ENCODE measurements around the gene RNF181.

DNA sequence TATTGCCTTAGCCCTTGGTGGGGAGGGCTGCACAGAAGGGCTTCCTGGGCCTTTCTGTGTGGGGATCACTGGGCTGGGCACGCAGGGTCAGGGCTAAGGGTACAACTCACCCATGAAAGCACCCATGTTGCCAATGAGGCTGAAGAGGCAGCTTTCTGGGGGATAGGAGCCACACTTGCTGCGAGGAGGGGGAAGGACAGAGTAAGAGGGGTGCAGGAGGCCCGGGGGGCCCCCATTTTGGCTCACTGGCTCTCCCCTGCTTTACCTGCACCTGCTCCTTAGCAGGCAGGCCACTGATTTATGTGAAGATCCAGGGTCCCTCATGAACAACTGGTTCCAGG, 4.7 kb downstream of the RNF181 start:
- TF ChIP-seq, protein P1, sequence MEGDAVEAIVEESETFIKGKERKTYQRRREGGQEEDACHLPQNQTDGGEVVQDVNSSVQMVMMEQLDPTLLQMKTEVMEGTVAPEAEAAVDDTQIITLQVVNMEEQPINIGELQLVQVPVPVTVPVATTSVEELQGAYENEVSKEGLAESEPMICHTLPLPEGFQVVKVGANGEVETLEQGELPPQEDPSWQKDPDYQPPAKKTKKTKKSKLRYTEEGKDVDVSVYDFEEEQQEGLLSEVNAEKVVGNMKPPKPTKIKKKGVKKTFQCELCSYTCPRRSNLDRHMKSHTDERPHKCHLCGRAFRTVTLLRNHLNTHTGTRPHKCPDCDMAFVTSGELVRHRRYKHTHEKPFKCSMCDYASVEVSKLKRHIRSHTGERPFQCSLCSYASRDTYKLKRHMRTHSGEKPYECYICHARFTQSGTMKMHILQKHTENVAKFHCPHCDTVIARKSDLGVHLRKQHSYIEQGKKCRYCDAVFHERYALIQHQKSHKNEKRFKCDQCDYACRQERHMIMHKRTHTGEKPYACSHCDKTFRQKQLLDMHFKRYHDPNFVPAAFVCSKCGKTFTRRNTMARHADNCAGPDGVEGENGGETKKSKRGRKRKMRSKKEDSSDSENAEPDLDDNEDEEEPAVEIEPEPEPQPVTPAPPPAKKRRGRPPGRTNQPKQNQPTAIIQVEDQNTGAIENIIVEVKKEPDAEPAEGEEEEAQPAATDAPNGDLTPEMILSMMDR (conservative IDR thresholded peaks at IDR 0.05; ENCODE audit: low read depth, low read length), result no peak
- no peak for TF ChIP-seq EZH2 (IDR thresholded peaks at IDR 0.05; ENCODE audit: borderline replicate concordance, low read depth, low read length, poor library complexity, severe bottlenecking)
